ENCODE results near the gene LRG1.

The LRG1 gene

GRCh38 chr19:4522291-4523002, 17.4 kb downstream of the LRG1 start:
- POLR2A ChIA-PET (ENCODE audit: low non-redundant PET), result no interaction called here
- DNase-seq (ENCODE audit: low spot score), result no peak
- H3K27ac ChIP-seq, result peak overlapping the region; percentile 93
- CTCF ChIA-PET, result interaction anchor here (0.6 to 3.2 kb wide), 9 partner anchors 12 to 1245 kb away, joined by 3 to 24 read pairs (median 3); partner anchors contain the start of gene PLIN5
- TF ChIP-seq, protein P1, sequence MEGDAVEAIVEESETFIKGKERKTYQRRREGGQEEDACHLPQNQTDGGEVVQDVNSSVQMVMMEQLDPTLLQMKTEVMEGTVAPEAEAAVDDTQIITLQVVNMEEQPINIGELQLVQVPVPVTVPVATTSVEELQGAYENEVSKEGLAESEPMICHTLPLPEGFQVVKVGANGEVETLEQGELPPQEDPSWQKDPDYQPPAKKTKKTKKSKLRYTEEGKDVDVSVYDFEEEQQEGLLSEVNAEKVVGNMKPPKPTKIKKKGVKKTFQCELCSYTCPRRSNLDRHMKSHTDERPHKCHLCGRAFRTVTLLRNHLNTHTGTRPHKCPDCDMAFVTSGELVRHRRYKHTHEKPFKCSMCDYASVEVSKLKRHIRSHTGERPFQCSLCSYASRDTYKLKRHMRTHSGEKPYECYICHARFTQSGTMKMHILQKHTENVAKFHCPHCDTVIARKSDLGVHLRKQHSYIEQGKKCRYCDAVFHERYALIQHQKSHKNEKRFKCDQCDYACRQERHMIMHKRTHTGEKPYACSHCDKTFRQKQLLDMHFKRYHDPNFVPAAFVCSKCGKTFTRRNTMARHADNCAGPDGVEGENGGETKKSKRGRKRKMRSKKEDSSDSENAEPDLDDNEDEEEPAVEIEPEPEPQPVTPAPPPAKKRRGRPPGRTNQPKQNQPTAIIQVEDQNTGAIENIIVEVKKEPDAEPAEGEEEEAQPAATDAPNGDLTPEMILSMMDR (conservative IDR thresholded peaks at IDR 0.05; ENCODE audit: low read depth), result no peak

DNA sequence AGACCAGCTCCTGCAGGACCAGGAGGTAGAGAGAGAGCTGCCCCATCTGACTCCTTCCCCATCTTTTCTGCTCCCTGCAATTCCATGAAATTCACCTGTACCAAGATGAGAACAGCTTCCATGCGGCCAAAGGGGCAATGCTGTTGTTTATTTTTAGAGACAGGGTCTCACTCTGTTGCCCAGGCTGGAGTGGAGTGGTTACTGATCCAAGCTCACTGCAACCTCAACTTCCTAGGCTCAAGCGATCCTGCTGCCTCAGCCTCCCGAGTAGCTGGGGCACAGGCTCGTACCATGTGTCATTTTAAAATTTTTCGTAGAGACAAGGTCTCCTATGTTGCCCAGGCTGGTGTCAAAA, 18.0 kb downstream of the LRG1 start:
- TF ChIP-seq, protein P1 (conservative IDR thresholded peaks at IDR 0.05; ENCODE audit: low read depth), result no peak
- POLR2A ChIA-PET (ENCODE audit: low non-redundant PET), result no interaction called here
- CTCF ChIA-PET, result interaction anchor here (0.7 to 1.2 kb wide), 2 partner anchors 13 to 34 kb away, joined by 5 to 7 read pairs; partner anchors contain the start of gene PLIN5

DNA sequence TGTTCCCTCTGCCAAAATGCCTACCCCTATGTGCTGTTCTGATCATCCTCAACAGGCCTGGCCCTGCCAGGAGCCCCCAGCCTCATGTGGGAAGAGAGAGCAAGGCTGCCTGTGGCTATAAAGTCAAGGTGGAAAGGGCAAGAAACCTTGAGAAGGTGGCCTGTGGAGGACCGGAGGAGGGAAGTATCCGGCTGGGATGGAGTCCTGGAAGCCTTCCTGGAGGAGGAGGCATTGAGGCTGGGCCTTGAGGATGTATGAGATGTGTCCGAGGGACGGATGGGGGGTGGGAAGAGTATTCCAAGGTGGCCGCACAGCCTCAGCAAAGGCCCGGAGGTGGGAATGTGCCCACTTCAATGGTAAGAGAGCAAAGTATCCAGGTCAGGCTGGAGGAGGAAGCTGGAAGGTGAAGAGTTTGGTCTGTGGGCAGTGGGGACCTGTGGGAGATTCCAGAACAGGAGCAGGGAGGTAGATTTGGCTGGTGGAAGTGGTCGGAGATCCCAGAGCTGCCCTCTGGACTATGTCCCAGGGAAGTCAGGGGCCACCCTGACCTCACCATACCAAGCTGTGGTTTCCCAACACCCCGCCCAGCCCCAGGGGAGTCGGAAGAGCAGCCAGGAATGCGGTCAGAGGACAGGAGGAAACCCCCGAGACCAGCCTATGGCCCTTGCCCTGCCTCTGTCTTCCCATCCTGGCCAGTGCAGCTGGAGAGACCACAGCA, 18.5 kb downstream of the LRG1 start:
- peak overlapping the region; percentile 93 for H3K27ac ChIP-seq
- CTCF ChIA-PET, result interaction anchor here (0.7 to 1.2 kb wide), 3 partner anchors 13 to 34 kb away, joined by 3 to 7 read pairs (median 5); partner anchors contain the start of gene PLIN5
- no peak for DNase-seq (ENCODE audit: low spot score)
- TF ChIP-seq, protein P1 (conservative IDR thresholded peaks at IDR 0.05; ENCODE audit: low read depth), result no peak
- POLR2A ChIA-PET (ENCODE audit: low non-redundant PET), result no interaction called here

More for the DNA sequence above, 18.0 kb downstream of the LRG1 start:
- DNase-seq (ENCODE audit: low spot score), result no peak
- H3K27ac ChIP-seq, result peak overlapping the region; percentile 93

DNA sequence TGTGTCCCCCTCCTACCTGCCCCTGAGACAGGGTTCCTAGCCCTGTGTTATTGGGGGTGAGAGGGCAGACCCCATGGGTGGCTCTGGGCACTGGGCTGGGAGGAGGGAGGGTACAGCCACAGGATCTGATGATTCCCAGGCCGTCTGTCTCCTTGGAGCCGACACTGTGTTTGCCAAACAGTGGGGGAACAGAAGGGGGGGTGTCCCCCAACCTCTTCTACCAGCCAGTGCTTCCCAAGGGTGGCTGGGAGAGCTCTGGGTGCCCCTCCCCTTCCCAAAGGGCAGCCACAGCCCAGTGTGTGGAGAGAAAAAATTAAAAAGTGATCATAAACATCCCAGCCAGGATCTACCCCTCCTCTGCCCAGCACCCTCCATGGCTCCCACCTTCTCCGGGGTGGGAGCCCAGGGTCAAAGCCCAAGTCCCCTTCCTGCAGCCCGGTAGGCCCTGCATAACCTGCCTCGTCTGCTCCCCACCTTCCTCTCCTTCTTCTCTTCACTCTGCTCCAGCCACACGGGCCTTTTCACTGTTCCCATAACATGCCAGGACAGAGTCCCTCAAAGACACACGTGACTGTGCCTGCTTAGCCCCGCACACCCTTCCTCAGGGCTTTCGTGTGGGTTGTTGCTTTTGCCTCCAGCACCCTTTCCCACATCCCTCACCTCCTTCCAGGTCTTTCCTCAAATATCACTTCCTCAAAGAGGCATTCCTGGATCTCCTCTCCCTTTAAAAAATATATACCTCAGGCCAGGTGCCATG, 20.1 kb downstream of the LRG1 start:
- TF ChIP-seq, protein P1 (conservative IDR thresholded peaks at IDR 0.05; ENCODE audit: low read depth), result no peak
- peak; percentile 34 for DNase-seq (ENCODE audit: low spot score)
- CTCF ChIA-PET, result no interaction called here
- POLR2A ChIA-PET (ENCODE audit: low non-redundant PET), result no interaction called here
- peak overlapping the region; percentile 93 for H3K27ac ChIP-seq

- H3K27ac ChIP-seq, result peak overlapping the region; percentile 93
- POLR2A ChIA-PET (ENCODE audit: low non-redundant PET), result no interaction called here
- TF ChIP-seq, protein P1 (conservative IDR thresholded peaks at IDR 0.05; ENCODE audit: low read depth), result no peak
- no peak for DNase-seq (ENCODE audit: low spot score)
- CTCF ChIA-PET, result no interaction called here
These were observed 20.7 kb downstream of the LRG1 start for GRCh38 chr19:4519172-4519496.

Measured in RWPE1 (cell line).